GM12865 (cell line): ENCODE measurements around the gene CREB5.

Experiments
- DNase-seq: peaks from one replicate; pipeline ENCODE4 v3.0.0; 2010; ENCODE audit warnings: low read depth
- H3K4me3 ChIP-seq: 2 replicates; pipeline ENCODE4 v1.5.1; 2011; ENCODE audit warnings: mild to moderate bottlenecking, low read depth, low read length, control low read depth
- CTCF ChIP-seq: IDR thresholded peaks from 2 replicates; pipeline ENCODE4 v1.5.1; 2011; ENCODE audit warnings: low read length, control low read depth, low read depth, inconsistent platforms; ENCODE audit not compliant: insufficient read depth; ENCODE audit errors: missing control alignments

Gene CREB5

GRCh38 chr7:28832669-28833068, 420.4 kb downstream of the CREB5 start:
- no peak for DNase-seq
- TF ChIP-seq CTCF, result no peak
- no peak overlapping the region for H3K4me3 ChIP-seq

- no peak for TF ChIP-seq CTCF
- DNase-seq, result no peak
Observed at GRCh38 chr7:28835800-28836199, 423.5 kb downstream of the CREB5 start.

GRCh38 chr7:28836716-28837115, 424.4 kb downstream of the CREB5 start:
- no peak overlapping the region for H3K4me3 ChIP-seq
- no peak for DNase-seq
- no peak for TF ChIP-seq CTCF

More at GRCh38 chr7:28835800-28836199, 423.5 kb downstream of the CREB5 start:
- no peak overlapping the region for H3K4me3 ChIP-seq

- H3K4me3 ChIP-seq, result no peak overlapping the region
- TF ChIP-seq CTCF, result no peak
- DNase-seq, result no peak
Observed at GRCh38 chr7:28837216-28837615, 424.9 kb downstream of the CREB5 start.

- DNase-seq, result no peak
- H3K4me3 ChIP-seq, result no peak overlapping the region
- peak; percentile 36 for TF ChIP-seq CTCF
Observed at GRCh38 chr7:28840592-28840995, 428.3 kb downstream of the CREB5 start.

- TF ChIP-seq CTCF, result no peak
- H3K4me3 ChIP-seq, result no peak overlapping the region
- no peak for DNase-seq
Observed at GRCh38 chr7:28841766-28842165, 429.4 kb downstream of the CREB5 start.

GRCh38 chr7:28842769-28843295, 430.5 kb downstream of the CREB5 start:
- no peak for TF ChIP-seq CTCF
- no peak overlapping the region for H3K4me3 ChIP-seq
- DNase-seq, result no peak
